ENCODE measurements around the gene HAPLN1. TPM values are rescaled to one million over a fixed set of nuclear protein-coding genes. Genes with fewer than 3 reads are reported as not detected.

The HAPLN1 gene
- total RNA-seq, 1 donor from 2014 or later, result 248 TPM

DNA sequence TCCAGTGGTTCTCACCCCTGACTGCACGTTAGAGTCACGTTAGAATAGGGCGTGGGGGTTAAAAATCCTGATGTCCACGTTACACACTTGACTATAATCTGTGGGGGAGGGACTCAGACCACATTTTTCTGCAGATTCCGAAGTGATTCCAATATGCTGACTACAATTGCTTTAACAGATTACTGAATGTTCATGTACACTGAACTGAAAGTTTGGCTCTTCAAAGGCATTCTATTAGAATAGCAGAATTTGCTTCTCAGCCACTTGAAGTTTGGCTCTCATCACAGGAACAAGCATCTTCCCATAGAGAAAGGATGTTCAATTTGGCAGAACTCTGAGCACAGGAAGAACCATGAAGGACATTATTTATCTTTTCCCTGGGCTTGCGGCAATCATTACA lies 84.5 kb downstream of the HAPLN1 start:
- TF ChIP-seq, protein P1, sequence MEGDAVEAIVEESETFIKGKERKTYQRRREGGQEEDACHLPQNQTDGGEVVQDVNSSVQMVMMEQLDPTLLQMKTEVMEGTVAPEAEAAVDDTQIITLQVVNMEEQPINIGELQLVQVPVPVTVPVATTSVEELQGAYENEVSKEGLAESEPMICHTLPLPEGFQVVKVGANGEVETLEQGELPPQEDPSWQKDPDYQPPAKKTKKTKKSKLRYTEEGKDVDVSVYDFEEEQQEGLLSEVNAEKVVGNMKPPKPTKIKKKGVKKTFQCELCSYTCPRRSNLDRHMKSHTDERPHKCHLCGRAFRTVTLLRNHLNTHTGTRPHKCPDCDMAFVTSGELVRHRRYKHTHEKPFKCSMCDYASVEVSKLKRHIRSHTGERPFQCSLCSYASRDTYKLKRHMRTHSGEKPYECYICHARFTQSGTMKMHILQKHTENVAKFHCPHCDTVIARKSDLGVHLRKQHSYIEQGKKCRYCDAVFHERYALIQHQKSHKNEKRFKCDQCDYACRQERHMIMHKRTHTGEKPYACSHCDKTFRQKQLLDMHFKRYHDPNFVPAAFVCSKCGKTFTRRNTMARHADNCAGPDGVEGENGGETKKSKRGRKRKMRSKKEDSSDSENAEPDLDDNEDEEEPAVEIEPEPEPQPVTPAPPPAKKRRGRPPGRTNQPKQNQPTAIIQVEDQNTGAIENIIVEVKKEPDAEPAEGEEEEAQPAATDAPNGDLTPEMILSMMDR (IDR thresholded peaks at IDR 0.05), result no peak
- Mint-ChIP-seq H3K27me3 (ENCODE audit: low read depth) (no peaks in the 10 kb centered on the region), H3K9me3 (ENCODE audit: low read depth) (no peaks in the 10 kb centered on the region), H3K27ac (ENCODE audit: unreplicated experiment) (no peak overlapping the region), H3K36me3 (ENCODE audit: low read depth) (no peaks in the 10 kb centered on the region), H3K4me3 (ENCODE audit: unreplicated experiment) (no peak overlapping the region), H3K4me1 (ENCODE audit: low read depth) (peaks cover 24% of the 10 kb centered on the region)
- no peak for DNase-seq (ENCODE audit: low spot score)

DNA sequence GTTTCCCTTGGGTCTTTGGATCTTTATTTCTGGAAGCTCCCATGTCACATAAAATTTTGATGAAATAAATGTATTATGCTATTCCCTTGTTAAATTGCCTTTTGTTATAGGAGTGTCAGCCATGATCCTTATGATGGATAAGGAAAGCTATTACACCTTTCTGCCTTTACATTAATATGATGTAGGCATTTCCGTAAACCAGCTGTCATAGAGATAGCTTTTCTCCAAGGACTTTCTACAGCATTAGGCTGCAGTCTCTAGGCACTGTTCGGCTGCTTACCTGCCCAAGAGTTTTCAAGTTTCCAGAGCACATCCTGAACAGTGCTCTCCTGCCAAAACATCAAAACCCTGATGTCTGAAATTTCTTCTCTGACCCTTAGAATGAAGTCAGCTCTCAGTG lies 87.4 kb downstream of the HAPLN1 start:
- H3K36me3 Mint-ChIP-seq (ENCODE audit: low read depth), result no peaks in the 10 kb centered on the region
- no peak for DNase-seq (ENCODE audit: low spot score)
- H3K27ac Mint-ChIP-seq (ENCODE audit: unreplicated experiment), result peak overlapping the region; percentile 53
- no peaks in the 10 kb centered on the region for H3K9me3 Mint-ChIP-seq (ENCODE audit: low read depth)
- TF ChIP-seq, protein P1 (IDR thresholded peaks at IDR 0.05), result no peak
- H3K4me3 Mint-ChIP-seq (ENCODE audit: unreplicated experiment), result no peak overlapping the region
- H3K4me1 Mint-ChIP-seq (ENCODE audit: low read depth), result peaks cover 32% of the 10 kb centered on the region
- H3K27me3 Mint-ChIP-seq (ENCODE audit: low read depth), result no peaks in the 10 kb centered on the region

DNA sequence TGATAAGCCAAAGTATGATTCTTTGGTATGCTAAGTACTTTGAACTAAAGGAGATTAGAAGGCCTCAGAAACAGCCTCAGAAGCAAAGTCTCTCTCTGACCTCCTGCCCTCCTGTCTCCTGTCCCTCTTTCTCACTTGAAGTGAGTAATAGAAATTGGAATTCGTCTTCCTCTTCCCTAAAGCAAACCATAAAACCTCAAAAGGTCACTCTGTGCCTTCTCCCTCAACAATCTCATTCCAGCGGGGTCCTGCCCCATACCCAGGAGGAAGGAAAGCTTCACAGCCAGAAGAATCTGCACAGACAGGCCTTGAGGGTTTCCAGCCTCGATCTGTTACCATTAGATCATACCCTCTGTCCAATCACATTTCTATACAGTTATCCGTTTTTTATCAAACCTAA lies 87.8 kb downstream of the HAPLN1 start:
- no peak for DNase-seq (ENCODE audit: low spot score)
- Mint-ChIP-seq H3K27ac (ENCODE audit: unreplicated experiment) (peak overlapping the region; percentile 53), H3K36me3 (ENCODE audit: low read depth) (no peaks in the 10 kb centered on the region), H3K9me3 (ENCODE audit: low read depth) (no peaks in the 10 kb centered on the region), H3K4me1 (ENCODE audit: low read depth) (peaks cover 36% of the 10 kb centered on the region), H3K4me3 (ENCODE audit: unreplicated experiment) (no peak overlapping the region), H3K27me3 (ENCODE audit: low read depth) (no peaks in the 10 kb centered on the region)
- TF ChIP-seq, protein P1 (IDR thresholded peaks at IDR 0.05), result no peak

DNA sequence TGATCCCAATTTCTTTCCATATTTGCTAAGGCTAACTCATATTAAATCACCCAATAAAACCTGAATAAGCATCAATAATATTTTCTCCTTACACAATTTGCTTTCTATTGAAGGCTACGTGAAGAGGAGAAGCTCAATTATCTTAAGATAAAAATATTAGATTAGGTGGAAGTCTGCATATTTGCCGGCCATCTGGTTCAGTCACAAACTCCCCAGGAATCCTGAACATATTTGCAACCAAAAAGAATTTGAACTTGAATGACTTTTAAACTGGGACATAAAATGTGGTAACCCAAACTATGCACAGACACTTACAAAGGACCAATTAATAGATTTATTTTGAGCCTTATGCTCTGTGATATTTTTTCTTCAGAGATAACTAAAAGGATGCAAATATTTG lies 92.3 kb downstream of the HAPLN1 start:
- TF ChIP-seq, protein P1 (IDR thresholded peaks at IDR 0.05), result no peak
- Mint-ChIP-seq H3K4me3 (ENCODE audit: unreplicated experiment) (no peak overlapping the region), H3K36me3 (ENCODE audit: low read depth) (no peaks in the 10 kb centered on the region), H3K27me3 (ENCODE audit: low read depth) (no peaks in the 10 kb centered on the region), H3K9me3 (ENCODE audit: low read depth) (peaks cover 5% of the 10 kb centered on the region), H3K4me1 (ENCODE audit: low read depth) (peaks cover 23% of the 10 kb centered on the region), H3K27ac (ENCODE audit: unreplicated experiment) (no peak overlapping the region)
- DNase-seq (ENCODE audit: low spot score), result no peak

DNA sequence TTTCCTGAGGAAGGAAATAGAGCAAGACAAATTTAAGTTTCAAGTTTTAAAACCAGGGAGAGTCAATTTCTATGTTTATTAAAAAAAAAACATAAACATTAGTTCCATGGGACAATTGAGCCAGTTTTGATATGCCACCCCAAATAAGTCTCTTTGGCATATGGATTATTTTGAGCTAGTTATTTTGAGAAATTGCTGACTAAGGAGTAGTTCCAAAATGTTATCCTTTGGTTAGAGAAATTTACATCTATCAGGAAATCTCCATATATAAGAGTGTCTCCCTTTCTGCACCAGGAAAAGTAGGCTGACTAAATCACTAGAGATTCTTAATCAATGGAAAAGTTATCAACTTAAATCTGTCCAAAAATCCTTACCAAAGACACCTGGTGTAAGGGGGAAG lies 105.8 kb downstream of the HAPLN1 start:
- no peaks in the 10 kb centered on the region for H3K27me3 Mint-ChIP-seq (ENCODE audit: low read depth)
- no peak overlapping the region for H3K4me3 Mint-ChIP-seq (ENCODE audit: unreplicated experiment)
- peaks cover 15% of the 10 kb centered on the region for H3K9me3 Mint-ChIP-seq (ENCODE audit: low read depth)
- H3K4me1 Mint-ChIP-seq (ENCODE audit: low read depth), result peaks cover 16% of the 10 kb centered on the region
- DNase-seq (ENCODE audit: low spot score), result no peak
- TF ChIP-seq, protein P1 (IDR thresholded peaks at IDR 0.05), result no peak
- H3K36me3 Mint-ChIP-seq (ENCODE audit: low read depth), result peaks cover 5% of the 10 kb centered on the region
- H3K27ac Mint-ChIP-seq (ENCODE audit: unreplicated experiment), result no peak overlapping the region
